Inferior parietal cortex (tissue), 1 donor: ENCODE results near the gene FSTL4.
"Not testable (repeated sequence)": the region's sequence is repeated elsewhere in the genome, so short reads cannot be mapped to it uniquely, and the experiment has no call there.

Experiments used
- DNase-seq: peaks from one replicate; pipeline ENCODE4 v3.0.0-alpha.2; 2016; ENCODE audit errors: extremely low spot score

Gene FSTL4

GRCh38 chr5:133192716-133193115, 419.6 kb downstream of the FSTL4 start:
- DNase-seq, result no peak

GRCh38 chr5:133189881-133190280, 422.5 kb downstream of the FSTL4 start:
- DNase-seq, result no peak

DNA sequence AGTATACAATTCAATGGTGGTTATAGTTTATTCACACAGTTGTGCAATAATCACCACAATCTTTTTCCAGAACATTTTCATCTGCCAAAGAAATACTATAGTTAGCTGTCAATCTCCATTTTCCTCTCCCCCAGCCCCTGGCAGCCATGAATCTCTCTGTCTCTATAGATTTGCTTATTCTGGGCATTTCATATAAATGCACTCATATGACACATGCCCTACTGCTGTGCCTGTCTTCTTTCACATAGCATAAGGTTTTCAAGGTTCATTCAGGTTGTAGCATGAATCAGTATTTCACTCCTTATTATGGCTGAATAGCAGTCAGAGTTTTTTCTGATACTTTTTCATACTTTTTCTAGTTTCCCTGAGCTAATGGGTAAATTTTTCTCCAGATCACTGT, 432.9 kb downstream of the FSTL4 start:
- no peak for DNase-seq

GRCh38 chr5:133170756-133171387, 441.5 kb downstream of the FSTL4 start:
- not testable (repeated sequence) for DNase-seq

- DNase-seq, result no peak
Observed at GRCh38 chr5:133164759-133165158, 447.6 kb downstream of the FSTL4 start.

DNA sequence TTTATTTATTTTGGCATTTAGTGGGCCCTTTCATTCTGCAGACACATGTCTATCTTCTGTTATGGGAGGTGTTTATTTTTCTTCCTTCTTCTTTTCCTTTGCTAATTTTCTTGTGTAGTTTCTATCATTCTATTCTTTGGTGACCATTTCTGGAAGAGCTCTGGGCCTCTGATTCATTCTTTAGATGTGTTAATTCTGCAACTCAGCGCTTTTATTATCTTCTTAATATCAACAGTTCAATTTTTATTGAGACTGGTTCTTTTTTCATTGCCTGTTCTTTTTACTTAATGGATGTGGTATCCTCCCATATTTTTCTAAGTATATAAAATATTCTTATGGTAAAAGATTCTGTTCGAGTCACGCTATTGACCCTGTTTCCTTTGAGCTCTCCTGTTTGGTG, 448.5 kb downstream of the FSTL4 start:
- DNase-seq, result no peak

DNA sequence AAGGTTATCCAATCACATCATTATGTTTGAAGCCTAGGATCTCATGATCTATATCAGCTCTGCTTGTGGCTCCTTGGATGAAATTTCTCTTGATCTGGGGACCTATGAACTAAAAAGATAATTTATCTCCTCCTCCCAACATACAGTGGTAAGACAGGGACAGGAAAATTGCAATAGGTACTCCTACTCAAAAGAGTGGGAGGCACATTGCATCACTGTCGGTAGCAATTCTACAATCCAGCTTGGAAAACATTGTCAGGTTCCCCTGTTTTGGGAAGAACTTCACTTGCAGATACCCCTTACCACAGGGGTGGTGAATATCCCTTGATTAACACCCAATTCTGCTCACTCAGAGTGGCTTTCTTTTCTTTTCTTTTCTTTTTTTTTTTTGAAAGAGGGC, 452.8 kb downstream of the FSTL4 start:
- no peak for DNase-seq

DNA sequence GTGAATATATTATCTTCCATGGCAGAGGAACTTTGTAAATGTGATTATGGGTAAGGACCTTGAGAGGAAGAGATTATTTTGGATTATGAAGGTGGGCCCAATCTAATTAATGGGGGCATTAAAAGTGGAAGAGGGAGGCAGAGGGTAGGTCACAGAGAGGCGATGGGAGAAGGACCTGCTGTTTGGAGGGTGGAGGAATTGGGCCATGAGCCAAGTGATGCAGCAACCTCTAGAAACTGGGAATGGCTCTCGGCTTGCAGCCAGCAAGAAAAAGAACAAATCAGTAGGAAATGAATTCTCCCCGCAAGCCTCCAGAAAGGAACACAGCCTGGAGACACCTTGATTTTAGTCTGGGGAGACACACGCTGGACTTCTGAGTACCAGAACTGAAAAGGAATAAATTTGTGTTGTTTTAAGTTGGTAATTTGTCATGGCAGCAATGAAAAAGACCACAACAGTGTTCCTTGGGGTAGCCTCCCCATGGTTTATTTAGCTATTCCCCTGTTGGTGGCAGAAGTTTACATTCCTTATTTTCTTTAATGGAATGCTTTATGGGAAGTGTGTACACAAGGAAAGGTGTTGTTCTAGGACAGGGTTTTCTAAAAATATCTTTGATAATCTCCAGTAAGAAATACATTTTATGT, 456.9 kb downstream of the FSTL4 start:
- no peak for DNase-seq

DNA sequence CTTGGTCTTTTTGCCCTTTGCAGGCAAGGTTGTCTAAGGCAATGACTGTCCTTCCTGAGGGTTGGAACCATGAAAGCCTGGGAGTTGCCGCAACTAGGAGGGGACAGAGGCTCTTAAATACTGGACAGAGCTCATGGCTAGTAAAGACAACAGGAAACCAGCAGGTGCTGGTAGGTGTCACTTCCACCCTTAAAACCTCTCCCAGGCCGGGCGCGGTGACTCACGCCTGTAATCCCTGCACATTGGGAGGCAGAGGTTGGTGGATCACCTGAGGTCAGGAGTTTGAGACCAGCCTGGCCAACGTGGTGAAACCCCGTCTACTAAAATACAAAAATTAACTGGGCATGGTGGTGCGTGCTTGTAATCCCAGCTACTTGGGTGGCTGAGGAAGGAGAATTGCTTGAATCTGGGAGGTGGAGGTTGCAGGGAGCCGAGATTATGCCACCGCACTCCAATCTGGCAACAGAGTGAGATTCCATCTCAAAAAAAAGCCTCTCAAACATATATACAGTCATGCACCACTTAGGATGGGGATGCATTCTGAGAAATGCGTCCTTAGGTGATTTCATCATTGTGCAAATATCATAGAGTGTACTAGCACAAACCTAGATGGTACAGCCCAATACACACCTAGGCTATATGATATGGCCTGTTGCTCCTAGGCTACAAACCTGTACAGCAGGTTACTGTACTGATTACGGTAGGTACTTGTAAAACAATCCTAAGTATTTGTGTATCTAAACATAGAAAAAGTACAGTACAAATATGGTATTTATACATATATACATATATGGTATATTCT, 457.9 kb downstream of the FSTL4 start:
- no peak for DNase-seq

DNA sequence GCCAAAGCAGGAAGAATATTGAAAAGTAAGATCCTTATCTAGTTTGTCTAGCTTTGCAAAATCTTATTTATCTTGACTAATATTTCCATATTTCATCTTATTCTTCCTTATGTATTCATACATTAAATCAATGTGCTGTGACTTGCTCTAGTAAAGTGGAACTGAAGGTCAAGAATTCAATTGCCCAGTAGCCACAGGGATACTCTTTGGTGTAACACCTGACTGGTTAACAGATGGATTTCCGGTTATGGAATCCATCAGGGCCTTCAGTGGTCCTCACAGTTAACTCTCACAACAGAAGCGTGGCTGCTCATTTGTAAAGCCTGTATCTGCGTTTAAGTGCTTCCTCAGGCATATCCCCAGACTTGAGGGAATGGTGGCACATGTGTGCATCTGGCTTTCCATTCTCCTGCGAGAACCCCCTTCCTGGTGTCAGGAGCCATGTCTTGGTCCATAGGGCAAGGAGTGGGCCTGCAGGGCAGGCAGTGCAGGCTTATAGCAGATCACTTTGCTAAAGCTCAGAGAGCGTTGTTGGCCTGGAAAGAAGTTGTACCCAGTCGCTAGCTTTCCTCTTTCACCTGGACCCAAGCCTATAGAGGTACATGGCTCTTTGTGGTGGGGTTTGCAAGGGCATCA, 461.3 kb downstream of the FSTL4 start:
- DNase-seq, result no peak

DNA sequence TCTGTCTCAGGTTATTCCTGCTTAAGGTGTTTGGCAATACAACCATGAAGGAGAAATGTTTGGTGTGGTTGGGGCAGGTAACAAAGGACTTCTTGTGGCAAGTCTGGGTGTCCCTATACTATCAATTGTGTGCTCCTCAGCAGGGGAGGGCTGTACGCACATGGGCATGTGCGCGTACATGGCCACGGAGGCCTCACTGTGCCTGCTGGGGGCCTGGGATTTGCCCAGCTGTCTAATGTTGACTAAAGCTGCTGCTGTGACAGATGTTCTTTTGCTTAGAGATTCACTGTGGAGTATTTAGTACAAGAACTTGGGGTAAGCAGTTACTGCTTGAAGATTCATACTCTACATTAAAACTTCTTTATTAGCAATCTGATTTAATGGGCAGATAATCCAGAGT, 463.0 kb downstream of the FSTL4 start:
- no peak for DNase-seq

- DNase-seq, result no peak
Observed at GRCh38 chr5:133147815-133148567, 464.4 kb downstream of the FSTL4 start.

GRCh38 chr5:133147411-133147810, 464.9 kb downstream of the FSTL4 start:
- no peak for DNase-seq
